Immature natural killer cell (primary cell): ENCODE results near the gene FMN2. TPM values are rescaled to one million over a fixed set of nuclear protein-coding genes. Genes with fewer than 3 reads are reported as not detected.

Experiments used
- DNase-seq, 3 donors: peaks; one replicate each; pipeline ENCODE4 v3.0.0; 2022; ENCODE audit warnings: mixed read lengths in 1 of 3
- H3K27ac Mint-ChIP-seq, 6 donors: one replicate each; pipeline ENCODE4 v1.8.0; 2020; ENCODE audit warnings: mixed read lengths in 6 of 6, mild to moderate bottlenecking in 5 of 6, inconsistent platforms in 4 of 6, moderate library complexity in 3 of 6
- H3K27me3 Mint-ChIP-seq, 3 donors: one replicate each; pipeline ENCODE4 v1.8.0; 2020 to 2021; ENCODE audit warnings: low read depth in 3 of 3, mild to moderate bottlenecking in 3 of 3, mixed read lengths in 3 of 3, moderate library complexity in 3 of 3, inconsistent platforms in 1 of 3
- H3K36me3 Mint-ChIP-seq, 3 donors: one replicate each; pipeline ENCODE4 v1.8.0; 2020; ENCODE audit warnings: mixed read lengths in 3 of 3, inconsistent platforms in 2 of 3, mild to moderate bottlenecking in 2 of 3
- H3K4me1 Mint-ChIP-seq, 2 donors: one replicate each; pipeline ENCODE4 v1.8.0; 2020; ENCODE audit warnings: inconsistent platforms in 2 of 2, mild to moderate bottlenecking in 2 of 2, mixed read lengths in 2 of 2, moderate library complexity in 1 of 2
- H3K4me3 Mint-ChIP-seq, 5 donors: one replicate each; pipeline ENCODE4 v1.8.0; 2020; ENCODE audit warnings: mild to moderate bottlenecking in 5 of 5, mixed read lengths in 5 of 5, inconsistent platforms in 3 of 5, moderate library complexity in 3 of 5
- H3K9me3 Mint-ChIP-seq, 6 donors: one replicate each; pipeline ENCODE4 v1.8.0; 2020; ENCODE audit warnings: mild to moderate bottlenecking in 6 of 6, mixed read lengths in 6 of 6, inconsistent platforms in 4 of 6, moderate library complexity in 3 of 6
- polyA plus RNA-seq, 3 donors: library from polyadenylated mRNA; unstranded; fragments of 300-500 nt; fragmentation: Illumina TruSeq; gene quantifications; one replicate each; pipeline ENCODE4 v1.2.3, GENCODE V29; 2021

FMN2 gene
- polyA plus RNA-seq, 3 donors from 2014 or later = not detected

DNA sequence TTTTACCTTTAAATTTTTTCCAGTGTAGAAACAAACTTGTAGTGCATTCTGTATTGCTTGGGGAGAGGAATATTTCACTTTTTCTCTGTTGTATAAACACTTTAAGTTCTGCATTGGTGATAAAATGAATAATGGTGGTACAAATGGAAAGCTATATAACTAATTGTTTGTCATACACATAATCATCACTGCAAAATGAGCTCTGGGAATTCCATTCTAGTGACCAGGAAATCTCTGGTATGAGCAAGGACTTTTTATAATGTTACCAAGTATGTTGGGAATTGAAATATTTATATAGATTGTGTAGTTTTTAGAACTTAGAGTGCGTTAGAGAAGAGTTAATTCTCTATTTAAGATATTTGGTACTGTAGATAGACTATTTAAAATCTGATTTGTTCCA lies 5.0 kb upstream of the FMN2 start:
- Mint-ChIP-seq H3K4me3 (no peak overlapping the region), H3K4me1 (peaks cover 4 to 6% of the 10 kb centered on the region in 2 donors), H3K36me3 (peaks cover 0 to 4% (median 0%) of the 10 kb centered on the region in 3 donors), H3K27me3 (peaks cover 2 to 15% (median 14%) of the 10 kb centered on the region in 3 donors), H3K27ac (no peak overlapping the region), H3K9me3 (peaks cover 0 to 9% (median 3%) of the 10 kb centered on the region in 6 donors)
- DNase-seq = no peak

GRCh38 chr1:240090014-240090413 lies 1.7 kb upstream of the FMN2 start:
- no peak for DNase-seq
- H3K4me1 Mint-ChIP-seq = peaks cover 4 to 6% of the 10 kb centered on the region in 2 donors
- H3K27ac Mint-ChIP-seq = no peak overlapping the region
- H3K36me3 Mint-ChIP-seq = peaks cover 0 to 4% (median 0%) of the 10 kb centered on the region in 3 donors
- H3K4me3 Mint-ChIP-seq = no peak overlapping the region
- H3K27me3 Mint-ChIP-seq = peaks cover 2 to 19% (median 18%) of the 10 kb centered on the region in 3 donors
- H3K9me3 Mint-ChIP-seq = peaks cover 0 to 9% (median 2%) of the 10 kb centered on the region in 6 donors

DNA sequence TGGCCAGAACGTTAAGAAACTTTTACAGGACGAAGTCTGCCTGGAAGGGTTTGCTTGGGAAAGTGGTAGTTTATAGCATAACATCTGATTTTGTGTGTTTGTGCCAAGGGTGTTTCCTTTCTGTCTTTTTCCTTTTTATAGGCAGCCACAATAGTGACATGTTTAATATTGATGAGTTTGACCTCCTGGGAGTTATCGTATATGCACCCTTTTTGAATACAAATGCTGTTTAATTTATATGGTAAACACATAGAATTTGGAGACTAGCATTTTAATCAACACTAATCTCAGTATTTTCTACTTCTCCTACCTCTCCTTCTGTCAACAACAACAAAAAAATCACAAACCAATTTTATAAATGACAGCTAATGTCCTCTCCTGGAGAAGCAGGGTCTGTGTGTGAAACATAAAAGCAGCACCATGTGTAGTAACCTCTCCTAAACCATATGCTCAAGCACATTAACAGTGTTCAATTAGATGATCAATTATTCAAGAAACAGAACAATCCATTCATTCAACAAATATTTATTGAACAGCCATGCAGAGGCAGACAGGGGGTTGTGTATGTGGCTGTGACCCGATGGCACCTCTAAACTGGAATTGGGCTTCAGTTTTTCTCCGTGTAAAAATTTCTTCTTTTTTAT lies 604 bp upstream of the FMN2 start:
- no peak for DNase-seq
- Mint-ChIP-seq H3K36me3 (peaks cover 0 to 4% (median 0%) of the 10 kb centered on the region in 3 donors), H3K9me3 (peaks cover 0 to 9% (median 2%) of the 10 kb centered on the region in 6 donors), H3K27me3 (peaks cover 2 to 19% (median 15%) of the 10 kb centered on the region in 3 donors), H3K4me3 (peak overlapping the region in 3 of 5 donors; percentile 18 to 58 (median 54)), H3K4me1 (peaks cover 4 to 6% of the 10 kb centered on the region in 2 donors), H3K27ac (no peak overlapping the region)

- H3K36me3 Mint-ChIP-seq = peaks cover 0 to 4% (median 0%) of the 10 kb centered on the region in 3 donors
- no peak for DNase-seq
- no peak overlapping the region for H3K4me3 Mint-ChIP-seq
- H3K27ac Mint-ChIP-seq = no peak overlapping the region
- H3K9me3 Mint-ChIP-seq = peaks cover 0 to 6% (median 2%) of the 10 kb centered on the region in 6 donors
- peaks cover 4 to 6% of the 10 kb centered on the region in 2 donors for H3K4me1 Mint-ChIP-seq
- peaks cover 1 to 19% (median 15%) of the 10 kb centered on the region in 3 donors for H3K27me3 Mint-ChIP-seq
Observed at GRCh38 chr1:240092301-240093119, 827 bp downstream of the FMN2 start.

DNA sequence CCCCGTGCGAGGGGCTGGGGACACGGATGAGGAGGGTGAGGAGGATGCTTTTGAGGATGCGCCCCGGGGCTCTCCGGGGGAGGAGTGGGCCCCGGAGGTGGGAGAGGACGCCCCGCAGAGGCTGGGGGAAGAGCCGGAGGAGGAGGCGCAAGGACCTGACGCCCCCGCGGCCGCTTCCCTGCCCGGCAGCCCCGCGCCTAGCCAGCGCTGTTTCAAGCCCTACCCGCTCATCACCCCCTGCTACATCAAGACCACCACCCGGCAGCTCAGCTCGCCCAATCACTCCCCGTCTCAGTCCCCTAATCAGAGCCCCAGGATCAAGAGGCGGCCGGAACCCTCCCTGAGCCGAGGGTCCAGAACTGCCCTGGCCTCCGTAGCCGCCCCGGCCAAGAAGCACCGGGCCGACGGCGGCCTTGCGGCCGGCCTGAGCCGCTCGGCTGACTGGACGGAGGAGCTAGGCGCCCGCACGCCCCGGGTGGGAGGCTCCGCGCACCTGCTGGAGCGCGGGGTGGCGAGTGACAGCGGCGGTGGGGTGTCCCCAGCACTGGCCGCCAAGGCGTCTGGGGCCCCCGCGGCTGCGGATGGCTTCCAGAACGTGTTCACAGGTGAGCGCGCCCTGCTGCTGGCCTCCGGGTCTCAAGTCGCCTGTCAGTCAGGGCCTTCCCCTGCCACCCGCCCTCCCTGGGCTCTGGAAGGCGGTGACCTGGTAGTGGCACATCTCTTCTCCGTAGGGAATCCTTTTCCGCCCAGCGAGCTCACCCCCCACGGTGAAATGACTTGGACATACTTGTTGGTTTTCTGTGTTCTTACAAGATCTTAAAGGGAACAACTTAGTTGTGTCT lies 1.7 kb downstream of the FMN2 start:
- no peak for DNase-seq
- Mint-ChIP-seq H3K27ac (no peak overlapping the region), H3K36me3 (no peaks in the 10 kb centered on the region), H3K27me3 (peaks cover 0 to 21% (median 10%) of the 10 kb centered on the region in 3 donors), H3K9me3 (peaks cover 0 to 2% (median 0%) of the 10 kb centered on the region in 6 donors), H3K4me1 (peaks cover 4 to 6% of the 10 kb centered on the region in 2 donors), H3K4me3 (no peak overlapping the region)

GRCh38 chr1:240094041-240094722 lies 2.5 kb downstream of the FMN2 start:
- no peak for DNase-seq
- Mint-ChIP-seq H3K36me3 (no peaks in the 10 kb centered on the region), H3K27me3 (peaks cover 0 to 21% (median 8%) of the 10 kb centered on the region in 3 donors), H3K9me3 (peaks cover 0 to 2% (median 0%) of the 10 kb centered on the region in 6 donors), H3K27ac (no peak overlapping the region), H3K4me3 (peak overlapping the region in 1 of 5 donors; percentile 20), H3K4me1 (peaks cover 4 to 6% of the 10 kb centered on the region in 2 donors)

- DNase-seq = no peak
- Mint-ChIP-seq H3K4me3 (no peak overlapping the region), H3K27ac (no peak overlapping the region), H3K36me3 (no peaks in the 10 kb centered on the region), H3K9me3 (no peaks in the 10 kb centered on the region), H3K4me1 (no peaks in the 10 kb centered on the region), H3K27me3 (peaks cover 2 to 11% (median 5%) of the 10 kb centered on the region in 3 donors)
Observed at GRCh38 chr1:240096974-240097373, 5.3 kb downstream of the FMN2 start.

GRCh38 chr1:240098534-240098933 lies 6.9 kb downstream of the FMN2 start:
- Mint-ChIP-seq H3K9me3 (peaks cover 0 to 3% (median 0%) of the 10 kb centered on the region in 6 donors), H3K27ac (no peak overlapping the region), H3K4me3 (no peak overlapping the region), H3K27me3 (peaks cover 2 to 14% (median 5%) of the 10 kb centered on the region in 3 donors), H3K4me1 (no peaks in the 10 kb centered on the region), H3K36me3 (no peaks in the 10 kb centered on the region)
- DNase-seq = no peak

- no peaks in the 10 kb centered on the region for H3K36me3 Mint-ChIP-seq
- peaks cover 0 to 3% (median 0%) of the 10 kb centered on the region in 6 donors for H3K9me3 Mint-ChIP-seq
- H3K4me1 Mint-ChIP-seq = no peaks in the 10 kb centered on the region
- DNase-seq = no peak
- no peak overlapping the region for H3K27ac Mint-ChIP-seq
- H3K27me3 Mint-ChIP-seq = peaks cover 1 to 10% (median 2%) of the 10 kb centered on the region in 3 donors
- H3K4me3 Mint-ChIP-seq = no peak overlapping the region
Observed at GRCh38 chr1:240099329-240099728, 7.6 kb downstream of the FMN2 start.

GRCh38 chr1:240099748-240100147 lies 8.1 kb downstream of the FMN2 start:
- Mint-ChIP-seq H3K9me3 (peaks cover 0 to 3% (median 0%) of the 10 kb centered on the region in 6 donors), H3K4me3 (no peak overlapping the region), H3K27me3 (peaks cover 1 to 10% (median 2%) of the 10 kb centered on the region in 3 donors), H3K36me3 (no peaks in the 10 kb centered on the region), H3K4me1 (no peaks in the 10 kb centered on the region), H3K27ac (no peak overlapping the region)
- no peak for DNase-seq

DNA sequence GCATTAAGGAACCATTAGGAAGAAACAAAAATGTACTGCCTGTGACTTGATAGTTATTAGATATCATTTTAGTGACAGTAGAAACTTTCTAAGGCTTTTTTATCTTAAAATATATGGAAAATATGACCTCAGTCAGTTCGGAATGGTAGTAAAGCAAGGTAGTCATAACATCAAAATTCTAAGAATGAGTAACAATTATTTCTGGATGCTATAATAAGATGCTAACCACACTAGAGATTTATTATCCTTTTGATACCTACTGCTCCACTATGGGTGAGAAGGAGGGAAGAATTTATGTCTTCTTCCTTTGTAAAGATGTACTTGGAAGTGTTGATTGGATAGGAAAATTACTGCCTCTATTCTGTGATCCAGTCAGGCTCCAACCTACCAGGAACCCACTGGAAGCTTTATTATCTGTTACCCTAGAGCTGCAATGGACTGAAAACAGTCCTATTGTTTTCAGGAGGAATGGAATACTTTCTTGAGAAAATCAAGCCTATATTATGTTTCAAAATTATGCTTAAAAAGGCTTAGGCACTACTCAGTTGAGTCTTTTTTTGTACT lies 8.8 kb downstream of the FMN2 start:
- Mint-ChIP-seq H3K27me3 (peaks cover 1 to 10% (median 2%) of the 10 kb centered on the region in 3 donors), H3K9me3 (peaks cover 0 to 3% (median 0%) of the 10 kb centered on the region in 6 donors), H3K27ac (no peak overlapping the region), H3K4me1 (no peaks in the 10 kb centered on the region), H3K4me3 (no peak overlapping the region), H3K36me3 (no peaks in the 10 kb centered on the region)
- DNase-seq = no peak

- Mint-ChIP-seq H3K36me3 (no peaks in the 10 kb centered on the region), H3K27me3 (peaks cover 1 to 10% (median 2%) of the 10 kb centered on the region in 3 donors)
- DNase-seq = no peak
Observed at GRCh38 chr1:240101306-240101705, 9.6 kb downstream of the FMN2 start.

DNA sequence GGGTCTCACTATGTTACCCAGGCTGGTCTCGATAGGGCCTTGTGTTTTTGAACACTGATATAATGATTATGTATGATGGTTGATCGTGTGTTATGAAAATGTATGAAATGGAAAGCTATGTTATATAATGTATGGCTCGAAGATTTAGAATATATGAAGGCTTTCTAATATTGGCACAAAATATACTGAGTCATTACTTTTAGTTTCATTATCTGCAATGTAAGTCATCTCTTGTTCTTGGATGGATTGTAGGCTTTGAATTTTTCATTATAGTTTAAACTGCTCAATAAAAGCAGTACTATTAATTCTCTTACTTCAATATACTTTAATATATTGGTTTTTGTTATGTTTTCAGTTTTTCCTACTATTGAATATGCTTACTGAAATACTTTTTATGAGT lies 10.1 kb downstream of the FMN2 start:
- H3K4me3 Mint-ChIP-seq = no peak overlapping the region
- H3K9me3 Mint-ChIP-seq = peaks cover 0 to 3% (median 0%) of the 10 kb centered on the region in 6 donors
- H3K27ac Mint-ChIP-seq = no peak overlapping the region
- H3K36me3 Mint-ChIP-seq = no peaks in the 10 kb centered on the region
- no peaks in the 10 kb centered on the region for H3K4me1 Mint-ChIP-seq
- DNase-seq = no peak
- H3K27me3 Mint-ChIP-seq = peaks cover 1 to 10% (median 2%) of the 10 kb centered on the region in 3 donors

More at GRCh38 chr1:240101306-240101705, 9.6 kb downstream of the FMN2 start:
- Mint-ChIP-seq H3K27ac (no peak overlapping the region), H3K4me1 (no peaks in the 10 kb centered on the region), H3K9me3 (peaks cover 0 to 3% (median 0%) of the 10 kb centered on the region in 6 donors), H3K4me3 (no peak overlapping the region)
